ENCODE data around the gene FYN. TPM values are rescaled to one million over a fixed set of nuclear protein-coding genes. Genes with fewer than 3 reads are reported as not detected.

The FYN gene
- total RNA-seq, 1 donor from 2014 or later = 130 TPM

GRCh38 chr6:111918825-111919224 is 45.6 kb upstream of the FYN start:
- H3K9me3 ChIP-seq = no peaks in the 10 kb centered on the region
- intact Hi-C loops (cut with DNase I) = no loop called here
- no peak for DNase-seq (ENCODE audit: extremely low spot score in 2 of 2)
- H3K27me3 ChIP-seq = no peaks in the 10 kb centered on the region
- no peak overlapping the region for H3K4me3 ChIP-seq
- TF ChIP-seq POLR2A (IDR thresholded peaks at IDR 0.05) (no peak), POLR2AphosphoS5 (IDR thresholded peaks at IDR 0.05; ENCODE audit: insufficient read depth in 1 of 2, low read depth in 1 of 2) (no peak)
- TF ChIP-seq, protein P1, sequence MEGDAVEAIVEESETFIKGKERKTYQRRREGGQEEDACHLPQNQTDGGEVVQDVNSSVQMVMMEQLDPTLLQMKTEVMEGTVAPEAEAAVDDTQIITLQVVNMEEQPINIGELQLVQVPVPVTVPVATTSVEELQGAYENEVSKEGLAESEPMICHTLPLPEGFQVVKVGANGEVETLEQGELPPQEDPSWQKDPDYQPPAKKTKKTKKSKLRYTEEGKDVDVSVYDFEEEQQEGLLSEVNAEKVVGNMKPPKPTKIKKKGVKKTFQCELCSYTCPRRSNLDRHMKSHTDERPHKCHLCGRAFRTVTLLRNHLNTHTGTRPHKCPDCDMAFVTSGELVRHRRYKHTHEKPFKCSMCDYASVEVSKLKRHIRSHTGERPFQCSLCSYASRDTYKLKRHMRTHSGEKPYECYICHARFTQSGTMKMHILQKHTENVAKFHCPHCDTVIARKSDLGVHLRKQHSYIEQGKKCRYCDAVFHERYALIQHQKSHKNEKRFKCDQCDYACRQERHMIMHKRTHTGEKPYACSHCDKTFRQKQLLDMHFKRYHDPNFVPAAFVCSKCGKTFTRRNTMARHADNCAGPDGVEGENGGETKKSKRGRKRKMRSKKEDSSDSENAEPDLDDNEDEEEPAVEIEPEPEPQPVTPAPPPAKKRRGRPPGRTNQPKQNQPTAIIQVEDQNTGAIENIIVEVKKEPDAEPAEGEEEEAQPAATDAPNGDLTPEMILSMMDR (IDR thresholded peaks at IDR 0.05) = no peak
- H3K36me3 ChIP-seq = no peaks in the 10 kb centered on the region
- H3K4me1 ChIP-seq = no peaks in the 10 kb centered on the region
- H3K27ac ChIP-seq = no peak overlapping the region

DNA sequence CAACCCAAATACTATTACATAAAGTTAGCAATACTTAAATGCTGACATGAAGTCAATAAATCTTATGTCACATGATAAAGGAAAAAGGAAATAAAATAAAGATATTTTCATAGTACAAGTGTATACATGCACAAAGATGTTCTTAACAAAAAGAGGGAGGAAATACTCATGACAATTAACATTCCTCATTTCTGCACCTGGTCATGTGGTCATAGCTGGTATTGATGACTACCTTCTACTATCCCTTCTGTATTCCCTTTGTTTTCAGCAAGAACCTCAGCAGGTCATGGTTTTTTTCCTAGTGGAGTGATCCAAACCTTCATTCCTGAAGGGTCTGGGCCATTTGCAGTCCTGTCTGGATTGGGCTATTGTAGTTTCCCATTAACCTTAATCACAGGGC is 43.5 kb upstream of the FYN start:
- intact Hi-C loops (cut with DNase I) = no loop called here
- H3K36me3 ChIP-seq = no peaks in the 10 kb centered on the region
- TF ChIP-seq POLR2AphosphoS5 (IDR thresholded peaks at IDR 0.05; ENCODE audit: insufficient read depth in 1 of 2, low read depth in 1 of 2) = no peak
- no peak for TF ChIP-seq POLR2A (IDR thresholded peaks at IDR 0.05)
- no peaks in the 10 kb centered on the region for H3K27me3 ChIP-seq
- DNase-seq (ENCODE audit: extremely low spot score in 2 of 2) = no peak
- no peak overlapping the region for H3K4me3 ChIP-seq
- no peaks in the 10 kb centered on the region for H3K9me3 ChIP-seq
- H3K27ac ChIP-seq = no peak overlapping the region
- H3K4me1 ChIP-seq = no peaks in the 10 kb centered on the region

- TF ChIP-seq, protein P1 (IDR thresholded peaks at IDR 0.05) = no peak
- TF ChIP-seq POLR2AphosphoS5 (IDR thresholded peaks at IDR 0.05; ENCODE audit: insufficient read depth in 1 of 2, low read depth in 1 of 2) (no peak), POLR2A (IDR thresholded peaks at IDR 0.05) (no peak)
- Histone ChIP-seq H3K9me3 (no peaks in the 10 kb centered on the region), H3K36me3 (no peaks in the 10 kb centered on the region), H3K27me3 (no peaks in the 10 kb centered on the region), H3K27ac (no peak overlapping the region), H3K4me1 (no peaks in the 10 kb centered on the region), H3K4me3 (no peak overlapping the region)
- intact Hi-C loops (cut with DNase I) = no loop called here
- DNase-seq (ENCODE audit: extremely low spot score in 2 of 2) = no peak
Measured at GRCh38 chr6:111914617-111915016, 41.4 kb upstream of the FYN start.

DNA sequence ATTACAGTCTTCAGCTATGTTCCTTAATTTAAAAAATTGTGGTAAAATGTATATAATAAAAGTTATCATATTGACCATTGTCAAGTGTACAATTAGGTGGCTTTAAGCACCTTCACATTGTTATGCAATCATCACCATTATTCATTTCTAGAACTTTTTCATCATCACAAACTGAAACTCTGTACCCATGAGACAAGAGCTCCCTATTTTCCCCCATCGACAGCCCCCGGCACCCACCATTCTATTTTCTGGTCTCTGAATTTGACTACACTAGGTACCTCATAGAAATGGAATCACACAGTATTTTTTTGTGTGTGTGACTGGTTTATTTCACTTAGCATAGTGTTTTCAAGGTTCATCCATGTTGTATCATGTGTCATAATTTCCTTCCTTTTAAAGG is 39.7 kb upstream of the FYN start:
- H3K4me3 ChIP-seq = no peak overlapping the region
- no peaks in the 10 kb centered on the region for H3K9me3 ChIP-seq
- H3K27ac ChIP-seq = no peak overlapping the region
- DNase-seq (ENCODE audit: extremely low spot score in 2 of 2) = no peak
- no peaks in the 10 kb centered on the region for H3K4me1 ChIP-seq
- no peaks in the 10 kb centered on the region for H3K36me3 ChIP-seq
- intact Hi-C loops (cut with DNase I) = no loop called here
- TF ChIP-seq, protein P1 (IDR thresholded peaks at IDR 0.05) = no peak
- TF ChIP-seq POLR2AphosphoS5 (IDR thresholded peaks at IDR 0.05; ENCODE audit: insufficient read depth in 1 of 2, low read depth in 1 of 2) (no peak), POLR2A (IDR thresholded peaks at IDR 0.05) (no peak)
- no peaks in the 10 kb centered on the region for H3K27me3 ChIP-seq

DNA sequence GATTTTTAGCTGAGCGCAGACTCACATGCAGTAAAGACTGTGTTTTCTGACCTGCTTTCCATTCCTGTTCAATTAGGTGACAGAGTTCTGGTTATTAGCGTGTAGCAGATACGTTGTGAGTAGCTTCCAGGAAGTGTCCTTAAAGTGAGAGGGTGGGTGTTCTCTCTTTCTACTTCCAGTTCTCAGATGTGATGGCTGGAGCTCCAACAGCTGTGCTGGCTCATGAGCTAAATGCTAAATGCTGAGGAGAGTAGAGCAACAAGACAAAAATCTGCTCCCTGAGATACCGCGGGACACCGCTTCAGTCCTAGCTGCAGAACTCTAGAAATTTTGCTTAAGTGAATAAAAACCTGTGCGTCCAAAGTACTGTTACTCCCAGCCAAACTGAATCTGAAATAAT is 38.2 kb upstream of the FYN start:
- DNase-seq (ENCODE audit: extremely low spot score in 2 of 2) = no peak
- Histone ChIP-seq H3K27ac (no peak overlapping the region), H3K9me3 (no peaks in the 10 kb centered on the region), H3K4me1 (no peaks in the 10 kb centered on the region), H3K4me3 (no peak overlapping the region), H3K36me3 (no peaks in the 10 kb centered on the region), H3K27me3 (no peaks in the 10 kb centered on the region)
- TF ChIP-seq, protein P1 (IDR thresholded peaks at IDR 0.05) = no peak
- TF ChIP-seq POLR2A (IDR thresholded peaks at IDR 0.05) (no peak), POLR2AphosphoS5 (IDR thresholded peaks at IDR 0.05; ENCODE audit: insufficient read depth in 1 of 2, low read depth in 1 of 2) (no peak)
- intact Hi-C loops (cut with DNase I) = no loop called here

Data from vagina (tissue), 2 donors.